Measurements from ENCODE around the gene PDE1C. TPM values are rescaled to one million over a fixed set of nuclear protein-coding genes. Genes with fewer than 3 reads are reported as not detected.
"Not testable (repeated sequence)": the region's sequence is repeated elsewhere in the genome, so short reads cannot be mapped to it uniquely, and the experiment has no call there.

PDE1C gene
- total and polyA plus RNA-seq, 7 experiments from 2014 or later: 0.21 TPM; not detected in 6

- H3K4me3 Mint-ChIP-seq; DNase-seq; H3K36me3 ChIP-seq (ENCODE audit: control insufficient read depth in 2 of 3, insufficient read depth in 3 of 3, low read length in 3 of 3); POLR2A ChIA-PET; intact Hi-C loops (cut with micrococcal nuclease); H3K27me3 ChIP-seq (ENCODE audit: control insufficient read depth in 2 of 2, insufficient read depth in 2 of 2, low read length in 2 of 2); H3K36me3 Mint-ChIP-seq; H3K4me1 Mint-ChIP-seq; H3K9me3 ChIP-seq (ENCODE audit: control insufficient read depth in 2 of 3, low read length in 3 of 3); CTCF ChIA-PET; H3K4me3 ChIP-seq (ENCODE audit: low read length); H3K4me1 ChIP-seq (ENCODE audit: control insufficient read depth in 2 of 2, insufficient read depth in 2 of 2, low read length in 2 of 2); H3K27ac Mint-ChIP-seq; H3K27ac ChIP-seq (ENCODE audit: low read depth, low read length); ATAC-seq: not testable (repeated sequence)
- H3K9me3 Mint-ChIP-seq: peaks cover 0 to 19% (median 6%) of the 10 kb centered on the region in 11 donors
- peaks cover 9 to 38% (median 18%) of the 10 kb centered on the region in 5 donors for H3K27me3 Mint-ChIP-seq
Measured at GRCh38 chr7:32076802-32077201, 6.6 kb upstream of the PDE1C start.

- H3K4me1 Mint-ChIP-seq: no peaks in the 10 kb centered on the region
- ChIA-PET CTCF (no interaction called here), POLR2A (no interaction called here)
- Histone ChIP-seq H3K4me1 (ENCODE audit: control insufficient read depth in 2 of 2, insufficient read depth in 2 of 2, low read length in 2 of 2) (no peaks in the 10 kb centered on the region), H3K27ac (ENCODE audit: low read depth, low read length) (no peak overlapping the region), H3K36me3 (ENCODE audit: control insufficient read depth in 2 of 3, insufficient read depth in 3 of 3, low read length in 3 of 3) (no peaks in the 10 kb centered on the region), H3K27me3 (ENCODE audit: control insufficient read depth in 2 of 2, insufficient read depth in 2 of 2, low read length in 2 of 2) (no peaks in the 10 kb centered on the region), H3K9me3 (ENCODE audit: control insufficient read depth in 2 of 3, low read length in 3 of 3) (no peaks in the 10 kb centered on the region), H3K4me3 (ENCODE audit: low read length) (no peak overlapping the region)
- peaks cover 13 to 44% (median 24%) of the 10 kb centered on the region in 5 donors for H3K27me3 Mint-ChIP-seq
- H3K4me3 Mint-ChIP-seq: no peak overlapping the region
- peaks cover 0 to 12% (median 3%) of the 10 kb centered on the region in 11 donors for H3K9me3 Mint-ChIP-seq
- intact Hi-C loops (cut with micrococcal nuclease): no loop called here
- ATAC-seq (no peak), DNase-seq (no peak)
- H3K27ac Mint-ChIP-seq: no peak overlapping the region
- H3K36me3 Mint-ChIP-seq: peaks cover 0 to 7% (median 0%) of the 10 kb centered on the region in 5 donors
Measured at GRCh38 chr7:32075612-32076011, 5.4 kb upstream of the PDE1C start.

GRCh38 chr7:32074787-32075585, 4.8 kb upstream of the PDE1C start:
- Mint-ChIP-seq H3K4me1 (peaks cover 0 to 1% (median 0%) of the 10 kb centered on the region in 7 donors), H3K27ac (no peak overlapping the region), H3K9me3 (peaks cover 0 to 12% (median 4%) of the 10 kb centered on the region in 11 donors), H3K4me3 (no peak overlapping the region), H3K27me3 (peaks cover 19 to 49% (median 29%) of the 10 kb centered on the region in 5 donors), H3K36me3 (peaks cover 0 to 7% (median 0%) of the 10 kb centered on the region in 5 donors)
- H3K27ac ChIP-seq (ENCODE audit: low read depth, low read length): no peak overlapping the region
- no peaks in the 10 kb centered on the region for H3K36me3 ChIP-seq (ENCODE audit: control insufficient read depth in 2 of 3, insufficient read depth in 3 of 3, low read length in 3 of 3)
- ATAC-seq: no peak
- no peak overlapping the region for H3K4me3 ChIP-seq (ENCODE audit: low read length)
- ChIA-PET POLR2A (no interaction called here), CTCF (interaction anchor here (1.2 kb wide), 1 partner anchor 12 kb away, joined by 3 read pairs; no protein-coding TSS in a partner anchor)
- H3K27me3 ChIP-seq (ENCODE audit: control insufficient read depth in 2 of 2, insufficient read depth in 2 of 2, low read length in 2 of 2): no peaks in the 10 kb centered on the region
- no peaks in the 10 kb centered on the region for H3K4me1 ChIP-seq (ENCODE audit: control insufficient read depth in 2 of 2, insufficient read depth in 2 of 2, low read length in 2 of 2)
- no peaks in the 10 kb centered on the region for H3K9me3 ChIP-seq (ENCODE audit: control insufficient read depth in 2 of 3, low read length in 3 of 3)
- intact Hi-C loops (cut with micrococcal nuclease): no loop called here
- DNase-seq: no peak

- no peaks in the 10 kb centered on the region for H3K9me3 ChIP-seq (ENCODE audit: control insufficient read depth in 2 of 3, low read length in 3 of 3)
- ChIA-PET CTCF (no interaction called here), POLR2A (no interaction called here)
- H3K36me3 ChIP-seq (ENCODE audit: control insufficient read depth in 2 of 3, insufficient read depth in 3 of 3, low read length in 3 of 3): no peaks in the 10 kb centered on the region
- no peak overlapping the region for H3K27ac ChIP-seq (ENCODE audit: low read depth, low read length)
- DNase-seq (no peak), ATAC-seq (no peak)
- no peaks in the 10 kb centered on the region for H3K27me3 ChIP-seq (ENCODE audit: control insufficient read depth in 2 of 2, insufficient read depth in 2 of 2, low read length in 2 of 2)
- no peak overlapping the region for H3K4me3 ChIP-seq (ENCODE audit: low read length)
- peaks cover 0 to 4% (median 0%) of the 10 kb centered on the region in 7 donors for H3K4me1 Mint-ChIP-seq
- H3K4me1 ChIP-seq (ENCODE audit: control insufficient read depth in 2 of 2, insufficient read depth in 2 of 2, low read length in 2 of 2): no peaks in the 10 kb centered on the region
- no peak overlapping the region for H3K4me3 Mint-ChIP-seq
- H3K27ac Mint-ChIP-seq: no peak overlapping the region
- H3K9me3 Mint-ChIP-seq: peaks cover 0 to 8% (median 2%) of the 10 kb centered on the region in 11 donors
- peaks cover 26 to 46% (median 39%) of the 10 kb centered on the region in 5 donors for H3K27me3 Mint-ChIP-seq
- H3K36me3 Mint-ChIP-seq: peaks cover 0 to 7% (median 0%) of the 10 kb centered on the region in 5 donors
- intact Hi-C loops (cut with micrococcal nuclease): no loop called here
Measured at GRCh38 chr7:32073533-32073932, 3.3 kb upstream of the PDE1C start.

GRCh38 chr7:32072397-32072796, 2.2 kb upstream of the PDE1C start:
- POLR2A ChIA-PET: no interaction called here
- DNase-seq (no peak), ATAC-seq (no peak)
- Histone ChIP-seq H3K27ac (ENCODE audit: low read depth, low read length) (no peak overlapping the region), H3K36me3 (ENCODE audit: control insufficient read depth in 2 of 3, insufficient read depth in 3 of 3, low read length in 3 of 3) (no peaks in the 10 kb centered on the region), H3K4me1 (ENCODE audit: control insufficient read depth in 2 of 2, insufficient read depth in 2 of 2, low read length in 2 of 2) (no peaks in the 10 kb centered on the region), H3K9me3 (ENCODE audit: control insufficient read depth in 2 of 3, low read length in 3 of 3) (no peaks in the 10 kb centered on the region), H3K4me3 (ENCODE audit: low read length) (no peak overlapping the region), H3K27me3 (ENCODE audit: control insufficient read depth in 2 of 2, insufficient read depth in 2 of 2, low read length in 2 of 2) (no peaks in the 10 kb centered on the region)
- intact Hi-C loops (cut with micrococcal nuclease): no loop called here
- Mint-ChIP-seq H3K9me3 (peaks cover 0 to 8% (median 2%) of the 10 kb centered on the region in 11 donors), H3K4me3 (no peak overlapping the region), H3K27me3 (peaks cover 26 to 49% (median 42%) of the 10 kb centered on the region in 5 donors), H3K4me1 (peaks cover 0 to 4% (median 0%) of the 10 kb centered on the region in 7 donors), H3K27ac (no peak overlapping the region), H3K36me3 (peaks cover 0 to 7% (median 0%) of the 10 kb centered on the region in 5 donors)
- CTCF ChIA-PET: no interaction called here

GRCh38 chr7:32071466-32072091, 1.4 kb upstream of the PDE1C start:
- ATAC-seq (no peak), DNase-seq (no peak)
- Histone ChIP-seq H3K27me3 (ENCODE audit: control insufficient read depth in 2 of 2, insufficient read depth in 2 of 2, low read length in 2 of 2) (no peaks in the 10 kb centered on the region), H3K9me3 (ENCODE audit: control insufficient read depth in 2 of 3, low read length in 3 of 3) (no peaks in the 10 kb centered on the region), H3K4me3 (ENCODE audit: low read length) (no peak overlapping the region), H3K27ac (ENCODE audit: low read depth, low read length) (no peak overlapping the region), H3K36me3 (ENCODE audit: control insufficient read depth in 2 of 3, insufficient read depth in 3 of 3, low read length in 3 of 3) (no peaks in the 10 kb centered on the region), H3K4me1 (ENCODE audit: control insufficient read depth in 2 of 2, insufficient read depth in 2 of 2, low read length in 2 of 2) (no peaks in the 10 kb centered on the region)
- H3K9me3 Mint-ChIP-seq: peaks cover 0 to 8% (median 2%) of the 10 kb centered on the region in 11 donors
- CTCF ChIA-PET: no interaction called here
- H3K4me1 Mint-ChIP-seq: peaks cover 0 to 4% (median 0%) of the 10 kb centered on the region in 7 donors
- intact Hi-C loops (cut with micrococcal nuclease): no loop called here
- no peak overlapping the region for H3K4me3 Mint-ChIP-seq
- H3K27me3 Mint-ChIP-seq: peaks cover 26 to 49% (median 42%) of the 10 kb centered on the region in 5 donors
- no peak overlapping the region for H3K27ac Mint-ChIP-seq
- peaks cover 0 to 7% (median 0%) of the 10 kb centered on the region in 5 donors for H3K36me3 Mint-ChIP-seq
- POLR2A ChIA-PET: no interaction called here

Measured in naive thymus-derived CD4-positive, alpha-beta T cell (primary cell).